ENCODE results near the gene CENPH.

DNA sequence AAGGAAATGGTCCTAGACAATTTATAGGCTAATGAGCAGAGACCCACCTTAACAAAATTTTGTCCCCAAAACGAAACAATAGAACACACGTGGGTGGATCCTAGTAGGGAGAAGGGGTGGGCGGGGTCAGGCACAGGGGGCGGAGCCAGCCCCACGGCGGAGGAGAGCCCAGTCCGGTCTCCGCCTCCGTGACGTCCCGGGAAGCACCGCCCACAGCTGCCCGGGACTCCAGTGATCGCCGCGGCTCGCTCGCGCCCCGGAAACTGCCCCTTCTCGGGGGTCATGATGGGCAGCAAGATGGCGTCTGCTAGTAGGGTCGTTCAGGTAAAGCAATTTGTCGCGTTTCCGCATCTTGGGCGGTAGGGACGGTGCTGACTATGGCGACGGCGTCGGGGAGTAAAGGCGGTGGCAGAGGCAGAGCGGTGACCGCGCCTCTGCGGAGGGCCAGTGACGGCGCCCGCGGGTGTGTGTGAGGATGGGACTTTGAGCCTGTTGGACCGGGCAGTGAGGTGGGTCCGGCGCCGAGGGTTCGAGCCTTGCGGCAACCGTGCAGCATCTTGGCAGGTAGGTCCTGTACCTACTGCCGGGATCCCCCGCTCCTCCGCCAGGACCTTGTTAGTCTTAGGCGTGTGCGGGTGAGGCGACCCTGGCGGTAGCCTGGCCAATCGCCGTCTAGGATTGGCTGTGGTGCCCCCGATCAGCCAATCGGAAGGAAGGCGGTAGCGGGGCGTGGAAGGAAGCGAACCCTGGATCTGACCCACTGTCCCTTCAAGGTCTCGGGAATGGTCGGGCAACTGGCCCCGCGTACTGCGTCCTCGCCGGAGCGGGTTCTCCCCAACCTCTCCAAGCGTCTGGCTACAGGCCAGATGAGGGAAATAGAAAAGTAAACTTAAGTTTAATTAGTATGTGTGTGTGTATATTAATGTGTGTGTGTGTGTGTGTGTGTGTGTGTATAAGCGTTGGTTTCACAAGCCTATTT lies 28.5 kb downstream of the CENPH start:
- no peak for TF ChIP-seq GATA2 (IDR thresholded peaks at IDR 0.05; ENCODE audit: low read depth, low read length)
- no peak for TF ChIP-seq GATA3 (IDR thresholded peaks at IDR 0.05; ENCODE audit: low read depth, low read length)
